ENCODE data around the gene GTPBP6.

GTPBP6 gene

GRCh38 chrX:361231-362145, 42.9 kb upstream of the GTPBP6 start:
- H3K4me3 ChIP-seq (replicated peaks; ENCODE audit: low read depth, low read length) = no peak overlapping the region
- TF ChIP-seq CTCF (IDR thresholded peaks at IDR 0.05; ENCODE audit: low read depth, low read length, missing control alignments) = no peak
- DNase-seq (ENCODE audit: extremely low read depth, low read depth) = no peak

GRCh38 chrX:360496-361150, 42.0 kb upstream of the GTPBP6 start:
- no peak for TF ChIP-seq CTCF (IDR thresholded peaks at IDR 0.05; ENCODE audit: low read depth, low read length, missing control alignments)
- DNase-seq (ENCODE audit: extremely low read depth, low read depth) = no peak
- H3K4me3 ChIP-seq (replicated peaks; ENCODE audit: low read depth, low read length) = no peak overlapping the region

- DNase-seq (ENCODE audit: extremely low read depth, low read depth) = no peak
- no peak for TF ChIP-seq CTCF (IDR thresholded peaks at IDR 0.05; ENCODE audit: low read depth, low read length, missing control alignments)
- no peak overlapping the region for H3K4me3 ChIP-seq (replicated peaks; ENCODE audit: low read depth, low read length)
These were observed 40.1 kb upstream of the GTPBP6 start for GRCh38 chrX:358651-359143.

- no peak for TF ChIP-seq CTCF (IDR thresholded peaks at IDR 0.05; ENCODE audit: low read depth, low read length, missing control alignments)
- H3K4me3 ChIP-seq (replicated peaks; ENCODE audit: low read depth, low read length) = no peak overlapping the region
- DNase-seq (ENCODE audit: extremely low read depth, low read depth) = no peak
These were observed 39.3 kb upstream of the GTPBP6 start for GRCh38 chrX:357693-358471.

- no peak for DNase-seq (ENCODE audit: extremely low read depth, low read depth)
- no peak for TF ChIP-seq CTCF (IDR thresholded peaks at IDR 0.05; ENCODE audit: low read depth, low read length, missing control alignments)
- no peak overlapping the region for H3K4me3 ChIP-seq (replicated peaks; ENCODE audit: low read depth, low read length)
These were observed 38.6 kb upstream of the GTPBP6 start for GRCh38 chrX:357035-357692.

- TF ChIP-seq CTCF (IDR thresholded peaks at IDR 0.05; ENCODE audit: low read depth, low read length, missing control alignments) = no peak
- DNase-seq (ENCODE audit: extremely low read depth, low read depth) = peak; percentile 86
- H3K4me3 ChIP-seq (replicated peaks; ENCODE audit: low read depth, low read length) = no peak overlapping the region
These were observed 37.9 kb upstream of the GTPBP6 start for GRCh38 chrX:356385-357034.
